CD4-positive, alpha-beta T cell treated with Interferon alpha-2 for 1 hour (primary cell): Measurements from ENCODE around the gene SNAP23.

Experiments
- DNase-seq, 2 donors: peaks; one replicate each; pipeline ENCODE4 v3.0.0-alpha.2; 2020 to 2022

Gene SNAP23

DNA sequence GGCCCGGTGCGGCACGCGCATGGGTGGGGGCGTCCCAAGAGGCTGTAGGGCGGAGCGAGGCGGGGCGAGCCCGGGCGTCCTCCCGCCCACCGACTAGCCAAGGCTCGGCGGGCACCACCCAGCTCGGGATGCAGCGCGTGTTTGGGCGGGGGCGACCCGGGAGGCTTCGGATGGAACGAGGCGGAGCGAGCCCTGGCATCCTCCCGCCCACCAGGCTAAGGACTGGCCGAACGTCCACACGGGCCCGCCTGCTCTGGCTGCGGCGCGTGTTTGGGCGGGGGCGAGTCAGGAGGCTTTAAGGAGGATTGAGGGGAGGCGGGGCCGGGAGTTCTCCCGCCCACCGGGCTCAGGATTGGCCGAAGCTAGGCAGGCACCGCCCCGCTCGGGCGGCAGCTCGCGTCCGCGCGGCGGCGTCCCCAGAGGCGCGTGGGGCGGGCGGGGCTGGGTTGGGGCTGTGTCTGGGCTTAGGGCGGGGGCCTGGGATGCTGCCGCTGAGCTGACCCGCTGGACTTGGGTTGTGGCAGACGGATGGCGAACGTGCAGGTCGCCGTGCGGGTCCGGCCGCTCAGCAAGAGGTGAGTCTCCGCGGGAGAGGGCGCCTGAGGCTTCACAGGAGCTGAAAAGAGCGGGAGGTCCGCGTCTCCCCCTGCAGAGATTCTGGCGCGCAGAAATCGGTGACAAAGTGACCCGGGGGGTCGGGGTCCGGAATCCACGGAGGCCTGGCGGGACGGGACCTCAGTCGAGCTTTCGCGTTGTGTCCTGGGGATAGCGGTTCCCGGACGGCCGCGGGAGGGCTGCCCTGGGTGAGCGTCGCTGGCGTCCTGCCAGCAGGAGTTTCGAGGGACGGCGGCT lies 80.0 kb downstream of the SNAP23 start, which contains the start of gene STARD9:
TSS of gene STARD9 (plus strand) at position 419 of the 852 bp plus-strand sequence. CDS start at position 529, 110 bp downstream.
- peak; percentile 95 for DNase-seq

DNA sequence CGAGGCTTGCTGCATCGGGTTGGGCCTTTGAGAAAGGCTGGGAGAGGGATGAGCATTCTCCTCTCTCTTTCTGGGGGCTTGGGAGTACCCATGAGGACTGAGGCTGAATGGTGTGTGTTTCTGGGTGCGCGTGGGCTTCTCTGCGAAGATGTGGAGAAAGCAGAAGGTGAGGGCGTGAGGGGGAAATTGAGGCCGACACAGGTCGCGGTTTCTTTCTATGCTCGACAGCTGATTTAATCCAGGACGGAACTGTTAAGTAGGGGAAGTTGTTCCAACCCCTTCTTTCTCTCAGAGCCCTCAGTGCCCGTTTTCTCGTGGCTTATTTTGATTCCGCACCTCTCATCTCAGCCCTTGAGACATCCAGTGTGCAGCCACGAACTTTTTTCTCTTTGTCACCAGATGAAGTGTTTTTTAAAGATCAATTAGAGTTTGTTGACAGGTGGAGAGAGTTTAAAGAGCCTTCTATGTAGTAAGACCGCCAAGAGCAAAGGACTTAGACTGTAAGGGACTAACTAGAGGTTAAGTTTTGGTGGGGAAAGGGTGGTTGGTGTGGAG lies 80.7 kb downstream of the SNAP23 start:
- no peak for DNase-seq

GRCh38 chr15:42576776-42577175 lies 81.3 kb downstream of the SNAP23 start:
- DNase-seq = no peak

DNA sequence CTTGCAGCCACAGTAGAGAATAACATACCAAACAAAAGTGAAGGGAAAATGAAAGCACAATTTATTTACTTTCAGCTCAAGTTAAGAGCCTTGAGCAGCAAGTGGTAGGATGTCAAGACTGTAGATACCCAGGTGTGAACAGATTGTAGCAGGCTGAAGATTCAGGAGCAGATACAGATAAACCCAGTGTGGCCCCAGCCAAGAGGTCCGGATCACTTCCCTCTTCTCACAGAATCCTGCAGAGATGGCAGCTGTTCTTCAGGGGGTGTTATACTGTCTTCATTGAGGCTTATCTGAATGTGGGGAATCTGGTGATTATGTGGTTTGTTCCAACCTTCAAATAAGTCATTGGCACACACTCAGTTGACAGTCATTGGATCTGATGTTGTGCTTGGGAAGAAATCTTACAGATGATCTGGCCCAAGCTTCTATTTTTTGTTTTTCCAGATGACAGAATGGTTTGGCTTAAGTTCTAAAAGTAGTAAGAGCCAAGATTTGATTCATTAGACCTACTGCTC lies 82.1 kb downstream of the SNAP23 start:
- DNase-seq = no peak

GRCh38 chr15:42578984-42579537 lies 83.6 kb downstream of the SNAP23 start:
- no peak for DNase-seq

DNA sequence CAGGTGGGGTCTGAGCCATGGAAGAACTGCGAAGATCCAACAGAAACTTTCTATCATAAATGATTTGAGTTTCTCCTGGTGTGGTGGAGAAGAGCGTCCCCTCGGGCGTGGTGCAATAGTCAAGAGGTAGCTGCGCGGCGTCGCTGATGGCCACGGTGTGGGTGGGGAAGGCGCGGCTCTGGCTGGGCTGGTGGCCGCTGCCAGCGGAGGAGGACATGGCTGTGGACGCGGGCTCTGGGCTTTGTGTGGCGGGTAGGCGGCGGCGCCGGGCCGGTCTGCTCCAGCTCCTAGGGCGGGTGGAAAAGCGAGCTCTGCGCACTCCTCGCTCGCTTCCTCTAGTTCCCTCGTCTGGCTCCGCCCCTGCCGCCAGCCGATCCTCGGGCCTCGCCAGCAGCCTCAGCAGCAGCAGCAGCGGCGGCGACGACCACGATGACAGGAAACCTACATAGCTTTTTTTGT lies 85.9 kb downstream of the SNAP23 start:
- DNase-seq = peak; percentile 72 to 80
